Endothelial cell of umbilical vein (primary cell): ENCODE data around the gene GABRR3. TPM values are rescaled to one million over a fixed set of nuclear protein-coding genes. Genes with fewer than 3 reads are reported as not detected.

Source experiments
- BruUV-seq: library from RNA; stranded (reverse); fragments of 400-500 nt; replicated peaks from 2 replicates; lab custom pipeline; 2021; lab: Mats Ljungman, UMichigan
- CTCF ChIA-PET: fragments of 300-600, 350-600 bp; sonication (Branson Sonifier 250); formaldehyde crosslinking; loops from one replicate; lab custom pipeline; 2021; ENCODE audit warnings: antibody characterized with exemption, inconsistent platforms; lab: Charles Lee
- POLR2A ChIA-PET: fragments of 300-600, 350-600 bp; sonication (Branson Sonifier 250); formaldehyde crosslinking; loops from one replicate; lab custom pipeline; 2021; ENCODE audit warnings: antibody characterized with exemption, inconsistent platforms; lab: Charles Lee
- DNase-seq: peaks from one replicate; pipeline ENCODE4 v3.0.0-alpha.2; 2011; ENCODE audit warnings: low read depth, low spot score
- FAIRE-seq: peaks from 2 replicates; lab custom pipeline; 2011; peaks lifted over from hg19 to GRCh38; lab: Jason Lieb, UNC
- H2AFZ ChIP-seq: 2 replicates; pipeline ENCODE4 v1.6.0; 2012; ENCODE audit warnings: low read depth, low read length, control low read depth, inconsistent platforms
- H3K27ac ChIP-seq: 2 replicates; pipeline ENCODE4 v1.5.1; 2011; ENCODE audit warnings: low read depth, mild to moderate bottlenecking, control low read depth, low read length, moderate library complexity; ENCODE audit not compliant: insufficient read depth
- H3K27me3 ChIP-seq, 2 experiments: 2 replicates each; pipeline versions ENCODE4 v1.6.0 to v1.6.1; 2011; ENCODE audit warnings: low read length in 2 of 2, mixed read lengths in 1 of 2; ENCODE audit not compliant: control insufficient read depth in 2 of 2, insufficient read depth in 2 of 2
- H3K36me3 ChIP-seq, 2 experiments: 2 replicates in 1 of 2; 3 replicates in 1 of 2; pipeline ENCODE4 v1.5.1; 2011; ENCODE audit warnings: low read length in 2 of 2, mild to moderate bottlenecking in 1 of 2, moderate library complexity in 1 of 2; ENCODE audit not compliant: control insufficient read depth in 2 of 2, insufficient read depth in 2 of 2; ENCODE audit errors: extremely low read depth in 1 of 2
- H3K4me1 ChIP-seq: 3 replicates; pipeline ENCODE4 v1.5.1; 2011; ENCODE audit warnings: mild to moderate bottlenecking, low read length; ENCODE audit not compliant: control insufficient read depth, insufficient read depth; ENCODE audit errors: extremely low read depth
- H3K4me2 ChIP-seq: 2 replicates; pipeline ENCODE4 v1.6.1; 2011; ENCODE audit warnings: low read length, control low read depth, mixed read lengths; ENCODE audit not compliant: insufficient read depth
- H3K4me3 ChIP-seq, 3 experiments: fragments of 200-600 bp in 1 of 3; sonication (generic), shearing (Covaris generic) in 1 of 3; replicated peaks in 1 of 3; 2 replicates each; pipeline ENCODE4 v1.5.1; 2011 to 2016; ENCODE audit warnings: control low read depth in 3 of 3, low read length in 3 of 3, mild to moderate bottlenecking in 2 of 3, inconsistent platforms in 1 of 3, low read depth in 1 of 3, moderate library complexity in 1 of 3; ENCODE audit not compliant: insufficient read depth in 1 of 3
- H3K79me2 ChIP-seq: 2 replicates; pipeline ENCODE4 v1.6.0; 2012; ENCODE audit warnings: low read length, inconsistent platforms; ENCODE audit not compliant: control insufficient read depth, insufficient read depth
- H3K9ac ChIP-seq: replicated peaks from 2 replicates; pipeline ENCODE3; 2011; ENCODE audit warnings: low read length, control low read depth; ENCODE audit not compliant: insufficient read depth; ENCODE audit errors: extremely low read depth
- H3K9me1 ChIP-seq: replicated peaks from 3 replicates; pipeline ENCODE4 v1.6.0; 2011; ENCODE audit warnings: mild to moderate bottlenecking, low read length; ENCODE audit not compliant: control insufficient read depth, insufficient read depth; ENCODE audit errors: extremely low read depth
- H3K9me3 ChIP-seq: replicated peaks from 2 replicates; pipeline ENCODE4 v1.5.1; 2012; ENCODE audit warnings: low read length, inconsistent platforms; ENCODE audit not compliant: control insufficient read depth, insufficient read depth
- H4K20me1 ChIP-seq: replicated peaks from 2 replicates; pipeline ENCODE3; 2011; ENCODE audit warnings: mild to moderate bottlenecking, low read length; ENCODE audit not compliant: control insufficient read depth, insufficient read depth; ENCODE audit errors: extremely low read depth
- CTCF ChIP-seq, 2 donors: IDR thresholded peaks; 1 replicate in 1 of 2; 2 replicates in 1 of 2; pipeline ENCODE4 v1.5.1; 2011; ENCODE audit warnings: low read length in 2 of 2, mild to moderate bottlenecking in 2 of 2, moderate library complexity in 2 of 2, control low read depth in 1 of 2, inconsistent platforms in 1 of 2, low read depth in 1 of 2; ENCODE audit not compliant: insufficient read depth in 1 of 2; ENCODE audit errors: extremely low read depth in 1 of 2
- EZH2 ChIP-seq: IDR thresholded peaks from 2 replicates; pipeline ENCODE4 v1.6.1; 2012; ENCODE audit warnings: borderline replicate concordance, low read depth, mild to moderate bottlenecking, moderate library complexity, low read length, inconsistent platforms; ENCODE audit not compliant: severe bottlenecking
- FOS ChIP-seq: IDR thresholded peaks from 2 replicates; pipeline ENCODE4 v1.6.1; 2011; ENCODE audit warnings: mild to moderate bottlenecking, low read length, moderate library complexity, borderline replicate concordance; ENCODE audit not compliant: insufficient read depth
- GATA2 ChIP-seq: IDR thresholded peaks from 2 replicates; pipeline ENCODE4 v1.7.0; 2011; ENCODE audit warnings: low read depth, mild to moderate bottlenecking, moderate library complexity, mixed read lengths, low read length; ENCODE audit not compliant: insufficient read length, insufficient read depth
- JUN ChIP-seq: IDR thresholded peaks from 2 replicates; pipeline ENCODE4 v1.6.1; 2011; ENCODE audit warnings: borderline replicate concordance, low read depth; ENCODE audit not compliant: insufficient read length, insufficient read depth
- MAX ChIP-seq: IDR thresholded peaks from 2 replicates; pipeline ENCODE4 v1.6.1; 2011; ENCODE audit not compliant: insufficient read depth, insufficient read length
- MYC ChIP-seq: IDR thresholded peaks from one replicate; pipeline ENCODE4 v1.6.1; 2011; ENCODE audit warnings: mild to moderate bottlenecking, low read depth, low read length
- POLR2A ChIP-seq: IDR thresholded peaks from 2 replicates; pipeline ENCODE4 v1.6.1; 2012; ENCODE audit warnings: low read depth, mild to moderate bottlenecking, control low read depth, low read length
- POLR2AphosphoS5 ChIP-seq: IDR thresholded peaks from 2 replicates; pipeline ENCODE4 v1.6.1; 2012; ENCODE audit warnings: low read depth, mild to moderate bottlenecking, control low read depth, low read length, moderate library complexity; ENCODE audit not compliant: insufficient read depth
- dilution Hi-C: fragments of 300-500 bp; cut with MboI; formaldehyde crosslinking; loops from one replicate; pipeline ENCODE4 v1.15.0; 2019; ENCODE audit warnings: low sequenced_read_pairs; ENCODE audit not compliant: extremely low pct_ligation_motif_present
- intact Hi-C: fragments of 100-400 bp; cut with micrococcal nuclease; formaldehyde crosslinking; loops from one replicate; pipeline ENCODE4 v1.10.0; 2022
- polyA plus RNA-seq, 4 experiments: library from polyadenylated mRNA; depleted of rRNA in 3 of 4; stranded (reverse) in 3 of 4; unstranded in 1 of 4; fragments of >200 nt; gene quantifications; 2 replicates each; pipeline versions ENCODE4 v1.2.1 to v1.2.3, GENCODE V29; 2011 to 2012; ENCODE audit warnings: missing spikeins in 1 of 4
- total RNA-seq: library from RNA; stranded (reverse); gene quantifications from 2 replicates; pipeline ENCODE4 v1.2.3, GENCODE V29; 2021

Gene GABRR3
- total and polyA plus RNA-seq, 2 donors (not counting 3 experiments of a cell fraction or from before 2014, with no cell fraction given), result not detected

DNA sequence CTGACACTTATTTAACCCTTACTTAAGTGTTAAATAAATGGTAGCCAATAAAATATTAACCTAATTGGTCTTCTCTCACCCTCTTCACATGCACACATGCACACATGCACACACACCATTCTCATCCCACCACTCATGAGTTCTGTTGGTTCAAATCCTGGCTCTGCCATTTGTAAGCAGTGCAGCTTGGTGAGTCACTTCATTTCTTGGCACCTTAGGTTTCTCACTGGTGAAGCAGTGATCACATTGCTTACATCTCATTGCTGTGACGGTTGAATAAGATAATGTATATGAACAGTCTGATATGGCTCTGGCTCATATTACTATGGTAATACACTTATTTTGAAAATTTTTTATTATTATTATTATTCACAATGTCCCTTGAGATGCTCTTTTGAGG, 96.7 kb downstream of the GABRR3 start:
- intact Hi-C loops, result no loop called here

More for the DNA sequence above, 96.7 kb downstream of the GABRR3 start:
- no peak overlapping the region for H3K27ac ChIP-seq
- no peaks in the 10 kb centered on the region for H3K27me3 ChIP-seq
- no peaks in the 10 kb centered on the region for H3K4me1 ChIP-seq
- H3K79me2 ChIP-seq, result no peaks in the 10 kb centered on the region
- no peak overlapping the region for H2AFZ ChIP-seq
- BruUV-seq, result no TSS peak
- no peak for FAIRE-seq
- no peak overlapping the region for H3K4me3 ChIP-seq
- no peaks in the 10 kb centered on the region for H4K20me1 ChIP-seq
- no peaks in the 10 kb centered on the region for H3K9me3 ChIP-seq
- no peak overlapping the region for H3K4me2 ChIP-seq
- ChIA-PET POLR2A (no interaction called here), CTCF (no interaction called here)
- dilution Hi-C loops, result no loop called here
- H3K9ac ChIP-seq, result no peak overlapping the region
- no peak for DNase-seq
- TF ChIP-seq GATA2 (no peak), FOS (no peak), CTCF (IDR thresholded peaks at IDR 0.05; ENCODE audit: extremely low read depth in 1 of 2, insufficient read depth in 1 of 2, low read depth in 1 of 2, low read length in 2 of 2) (no peak), POLR2A (no peak), POLR2AphosphoS5 (no peak), EZH2 (no peak), JUN (no peak), MAX (no peak), MYC (no peak)
- H3K9me1 ChIP-seq, result no peaks in the 10 kb centered on the region
- H3K36me3 ChIP-seq, result peaks cover 10% of the 10 kb centered on the region in 2 experiments
